Heart left ventricle (tissue), 13 donors: Measurements from ENCODE around the gene PCIF1.

Experiments used
- POLR2A ChIP-seq, 2 donors: fragments of 450-650 bp; IDR thresholded peaks; one replicate each; pipeline ENCODE4 v1.6.1; 2017; ENCODE audit warnings: antibody characterized with exemption in 2 of 2, mild to moderate bottlenecking in 2 of 2, moderate library complexity in 2 of 2
- TF ChIP-seq, protein P1 (sequence below), 12 donors: fragments of 200-600 bp; sonication (generic) in 4 of 12; IDR thresholded peaks; one replicate each; pipeline versions ENCODE4 v1.5.0 to v1.8.0; 2018 to 2022; ENCODE audit warnings: antibody characterized with exemption in 12 of 12, mild to moderate bottlenecking in 5 of 12
- donor health status: ischemic (EF 13 %, LVEDD 7.1; RV severe dilation, severe dysfunction).
- donor health status: DM: no; HTN: yes; CAD: no.
- donor health status: DM: no; HTN: no; CAD: no.
- donor health status: ischemic (EF 25% LVEDD 6.9; RV normal size, moderate dysfunction).
- donor health status: ischemic (EF 25% LVEDD 5.7; RV mildly dilated, moderate dysfunction).
- donor health status: ischemic (EF 35%, LVEDD 5.7; RV mildly dilated, moderate dysfunction).
- donor health status: nonischemic (EF 11% LVEDD 7.7; RV severe dilation, severe dysfunction).
- donor health status: DM: yes; HTN: yes; CAD: no.
- donor health status: PGD.
- donor health status: ischemic (EF 29% LVEDD 5.4; RV normal size, mild dysfunction).
- donor health status: nonischemic (EF 23%, LVEDD 6.1; RV moderate dilation, normal function).

- TF ChIP-seq, protein P1, sequence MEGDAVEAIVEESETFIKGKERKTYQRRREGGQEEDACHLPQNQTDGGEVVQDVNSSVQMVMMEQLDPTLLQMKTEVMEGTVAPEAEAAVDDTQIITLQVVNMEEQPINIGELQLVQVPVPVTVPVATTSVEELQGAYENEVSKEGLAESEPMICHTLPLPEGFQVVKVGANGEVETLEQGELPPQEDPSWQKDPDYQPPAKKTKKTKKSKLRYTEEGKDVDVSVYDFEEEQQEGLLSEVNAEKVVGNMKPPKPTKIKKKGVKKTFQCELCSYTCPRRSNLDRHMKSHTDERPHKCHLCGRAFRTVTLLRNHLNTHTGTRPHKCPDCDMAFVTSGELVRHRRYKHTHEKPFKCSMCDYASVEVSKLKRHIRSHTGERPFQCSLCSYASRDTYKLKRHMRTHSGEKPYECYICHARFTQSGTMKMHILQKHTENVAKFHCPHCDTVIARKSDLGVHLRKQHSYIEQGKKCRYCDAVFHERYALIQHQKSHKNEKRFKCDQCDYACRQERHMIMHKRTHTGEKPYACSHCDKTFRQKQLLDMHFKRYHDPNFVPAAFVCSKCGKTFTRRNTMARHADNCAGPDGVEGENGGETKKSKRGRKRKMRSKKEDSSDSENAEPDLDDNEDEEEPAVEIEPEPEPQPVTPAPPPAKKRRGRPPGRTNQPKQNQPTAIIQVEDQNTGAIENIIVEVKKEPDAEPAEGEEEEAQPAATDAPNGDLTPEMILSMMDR (IDR thresholded peaks at IDR 0.05): no peak
- TF ChIP-seq POLR2A (IDR thresholded peaks at IDR 0.05): no peak
Measured at GRCh38 chr20:45957021-45957941, 22.8 kb downstream of the PCIF1 start.
